Subcutaneous adipose tissue (tissue), 4 donors: ENCODE results near the gene TUB. TPM values are rescaled to one million over a fixed set of nuclear protein-coding genes. Genes with fewer than 3 reads are reported as not detected.

Experiments
- total RNA-seq, 4 donors: library from RNA; depleted of rRNA; stranded (reverse); fragments of >200 nt; gene quantifications; one replicate each; pipeline ENCODE4 v1.1.0, GENCODE V29; 2016
- TF ChIP-seq, protein P1 (sequence below): fragments of 450-650 bp; IDR thresholded peaks from one replicate; pipeline ENCODE4 v1.5.1; 2016; ENCODE audit warnings: low read depth, mild to moderate bottlenecking, control low read depth, antibody characterized with exemption, moderate library complexity

The TUB gene
- total RNA-seq, 4 donors from 2014 or later = 4.2 to 9.8 (median 8.4) TPM

DNA sequence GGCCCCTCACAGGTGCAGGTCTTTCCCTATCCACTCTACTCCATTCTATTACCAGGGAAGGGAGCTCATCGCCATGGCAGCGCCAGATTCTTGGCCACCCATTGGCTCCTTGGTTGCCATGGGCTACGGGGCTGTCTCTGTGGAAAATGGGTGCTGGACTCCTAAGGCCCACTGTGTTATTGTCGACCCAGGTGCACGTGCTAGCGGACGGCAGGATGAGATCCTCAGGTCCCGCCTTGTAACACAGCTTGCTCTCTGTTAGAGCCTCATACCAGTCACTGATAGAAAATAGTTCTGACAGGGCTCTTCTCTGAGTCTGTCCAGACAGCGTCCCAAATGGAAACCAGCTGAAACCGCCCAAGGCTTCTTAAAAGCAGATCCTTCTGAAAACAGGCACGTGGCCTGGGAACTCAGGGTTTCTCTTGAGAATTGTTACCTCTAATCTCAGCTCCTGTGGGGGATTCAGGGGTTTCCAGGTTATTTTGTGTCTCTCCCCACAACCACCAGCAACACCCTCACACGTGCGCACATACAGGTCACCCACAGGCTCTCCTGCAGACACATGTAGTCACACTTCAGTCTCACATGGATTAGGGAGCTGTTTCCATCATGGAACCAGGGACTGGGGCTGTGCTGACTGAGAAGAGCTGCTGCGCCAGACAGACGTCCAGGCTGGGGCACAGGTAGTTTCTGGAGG lies 1.5 kb downstream of the TUB start:
- TF ChIP-seq, protein P1, sequence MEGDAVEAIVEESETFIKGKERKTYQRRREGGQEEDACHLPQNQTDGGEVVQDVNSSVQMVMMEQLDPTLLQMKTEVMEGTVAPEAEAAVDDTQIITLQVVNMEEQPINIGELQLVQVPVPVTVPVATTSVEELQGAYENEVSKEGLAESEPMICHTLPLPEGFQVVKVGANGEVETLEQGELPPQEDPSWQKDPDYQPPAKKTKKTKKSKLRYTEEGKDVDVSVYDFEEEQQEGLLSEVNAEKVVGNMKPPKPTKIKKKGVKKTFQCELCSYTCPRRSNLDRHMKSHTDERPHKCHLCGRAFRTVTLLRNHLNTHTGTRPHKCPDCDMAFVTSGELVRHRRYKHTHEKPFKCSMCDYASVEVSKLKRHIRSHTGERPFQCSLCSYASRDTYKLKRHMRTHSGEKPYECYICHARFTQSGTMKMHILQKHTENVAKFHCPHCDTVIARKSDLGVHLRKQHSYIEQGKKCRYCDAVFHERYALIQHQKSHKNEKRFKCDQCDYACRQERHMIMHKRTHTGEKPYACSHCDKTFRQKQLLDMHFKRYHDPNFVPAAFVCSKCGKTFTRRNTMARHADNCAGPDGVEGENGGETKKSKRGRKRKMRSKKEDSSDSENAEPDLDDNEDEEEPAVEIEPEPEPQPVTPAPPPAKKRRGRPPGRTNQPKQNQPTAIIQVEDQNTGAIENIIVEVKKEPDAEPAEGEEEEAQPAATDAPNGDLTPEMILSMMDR = no peak

DNA sequence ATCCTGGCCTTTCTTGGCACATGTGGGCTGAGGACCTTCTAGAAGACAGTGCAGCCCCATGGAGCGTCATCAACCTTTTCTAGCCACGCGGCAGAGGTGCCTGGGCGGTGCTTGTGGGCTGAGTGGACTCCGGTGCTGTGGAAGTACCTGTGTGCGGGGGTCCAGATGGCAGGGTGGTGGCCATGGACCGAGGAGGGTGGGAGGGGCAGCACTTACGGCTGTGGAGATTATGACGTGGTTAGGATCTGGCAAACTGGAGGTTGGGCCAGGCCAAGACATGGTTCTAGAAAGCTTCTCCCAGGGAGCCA lies 2.0 kb downstream of the TUB start:
- TF ChIP-seq, protein P1 = no peak

DNA sequence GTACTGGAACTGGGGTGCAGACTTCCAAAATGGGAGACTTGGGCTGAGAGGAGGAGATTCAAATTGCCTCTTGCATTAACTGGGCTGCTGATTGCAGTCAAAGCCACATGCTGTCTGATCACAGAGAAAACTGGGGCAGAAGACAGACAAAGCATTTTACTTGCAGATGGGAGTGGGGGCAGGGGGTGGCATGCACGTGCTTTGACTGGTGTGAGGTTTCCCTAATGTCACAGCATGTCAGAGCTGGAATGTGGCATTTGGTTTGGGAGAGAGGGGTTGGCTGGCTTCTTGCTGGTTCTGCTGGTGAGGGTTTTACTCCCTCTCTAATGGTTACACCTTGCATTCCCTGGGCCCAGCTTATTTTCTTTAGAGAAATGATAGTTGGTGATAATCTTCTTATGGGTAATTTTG lies 2.9 kb downstream of the TUB start:
- TF ChIP-seq, protein P1 = no peak

DNA sequence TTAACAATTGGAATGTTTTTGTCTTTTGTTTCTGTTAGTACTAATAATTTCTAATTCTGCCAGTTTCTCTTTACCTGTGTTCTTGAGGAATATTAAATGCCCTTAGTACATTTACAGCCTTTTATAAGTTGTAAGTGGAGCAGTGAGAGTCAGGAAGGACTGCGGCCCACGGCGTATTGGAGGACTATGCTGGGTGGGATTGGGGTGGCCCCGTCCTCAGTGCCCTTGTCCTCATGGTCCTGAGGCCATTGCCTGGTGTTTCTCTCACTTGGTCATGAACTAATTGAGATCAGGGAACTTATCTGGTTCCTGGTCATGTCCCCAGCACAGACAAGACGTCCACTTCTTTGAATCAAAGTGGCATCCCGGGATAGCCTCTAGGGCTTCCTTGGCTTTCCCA lies 3.3 kb downstream of the TUB start:
- TF ChIP-seq, protein P1 = no peak

DNA sequence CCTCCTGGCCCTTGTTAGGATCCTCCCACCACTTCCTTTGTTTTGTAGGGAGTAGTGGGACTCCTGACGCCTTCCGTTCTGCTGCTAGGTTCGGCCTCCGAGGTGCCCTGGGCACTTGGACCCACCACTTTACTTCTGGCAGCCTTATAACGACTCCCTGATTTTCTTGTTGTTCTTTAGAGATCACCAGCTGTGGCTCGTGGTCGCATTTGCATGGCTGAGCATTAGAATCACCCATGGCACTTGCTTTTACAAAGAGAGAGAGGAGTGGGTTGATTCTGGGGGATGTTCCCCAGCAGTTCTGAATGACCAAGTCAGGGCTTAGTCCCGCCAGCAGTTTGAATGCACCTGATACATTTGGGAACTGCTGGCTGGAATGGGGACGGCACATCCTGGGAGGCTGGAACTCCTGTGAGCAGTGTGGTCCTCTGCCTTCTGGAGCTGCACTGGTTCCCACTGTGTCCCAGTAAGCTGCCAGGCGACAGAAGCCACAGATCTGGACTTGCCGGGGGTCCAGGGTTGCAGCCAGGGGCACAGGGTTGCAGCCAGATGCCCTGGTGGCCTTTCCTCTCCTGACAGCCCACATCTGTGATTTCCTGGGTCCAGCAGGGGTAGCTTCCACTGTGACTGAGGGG lies 4.1 kb downstream of the TUB start:
- TF ChIP-seq, protein P1 = no peak

DNA sequence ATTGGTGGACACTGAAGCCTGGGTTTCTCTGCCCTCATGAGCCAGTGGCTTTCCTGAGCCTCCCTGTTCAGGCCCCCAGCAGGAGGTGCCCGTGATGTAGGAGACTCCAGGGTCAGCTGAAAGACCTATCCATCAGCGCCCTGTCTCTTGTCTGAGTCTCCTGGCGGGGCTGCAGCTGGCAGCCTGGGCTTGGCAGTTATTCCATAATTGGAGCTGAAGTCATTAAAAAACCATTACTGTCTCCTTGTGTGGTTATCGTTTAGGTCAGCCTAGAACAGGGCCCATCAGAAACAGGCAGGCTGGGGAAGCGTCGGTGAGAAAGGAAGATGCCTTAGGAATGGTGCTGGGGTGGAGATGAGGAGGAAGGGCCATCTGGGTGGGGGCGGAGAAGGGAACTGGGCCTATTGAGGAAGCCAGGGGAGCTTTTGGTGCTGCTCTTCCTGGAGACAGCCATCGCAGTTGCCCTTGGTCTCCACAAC lies 5.0 kb downstream of the TUB start:
- TF ChIP-seq, protein P1 = no peak

DNA sequence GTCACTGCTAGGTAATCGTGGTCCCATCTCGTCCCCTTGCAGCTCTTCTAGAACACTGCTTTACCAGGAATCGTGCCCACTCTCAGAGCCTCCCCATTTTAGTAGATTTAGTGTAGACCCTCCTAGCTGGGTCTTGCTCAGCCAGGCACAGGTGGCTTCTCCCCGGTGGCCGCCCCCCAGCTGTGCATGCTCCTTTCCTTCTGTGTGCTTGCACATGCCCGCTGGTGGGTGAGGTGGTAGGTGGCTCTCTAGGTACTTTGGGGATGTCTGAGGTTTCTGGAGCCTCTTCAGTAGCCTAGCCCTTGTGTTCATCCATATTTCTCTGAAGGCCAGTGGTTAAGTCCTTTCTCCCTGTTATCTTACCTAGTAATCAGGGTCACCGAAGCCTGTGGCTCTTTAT lies 5.6 kb downstream of the TUB start:
- TF ChIP-seq, protein P1 = no peak
